ENCODE measurements around the gene SERINC2.

DNA sequence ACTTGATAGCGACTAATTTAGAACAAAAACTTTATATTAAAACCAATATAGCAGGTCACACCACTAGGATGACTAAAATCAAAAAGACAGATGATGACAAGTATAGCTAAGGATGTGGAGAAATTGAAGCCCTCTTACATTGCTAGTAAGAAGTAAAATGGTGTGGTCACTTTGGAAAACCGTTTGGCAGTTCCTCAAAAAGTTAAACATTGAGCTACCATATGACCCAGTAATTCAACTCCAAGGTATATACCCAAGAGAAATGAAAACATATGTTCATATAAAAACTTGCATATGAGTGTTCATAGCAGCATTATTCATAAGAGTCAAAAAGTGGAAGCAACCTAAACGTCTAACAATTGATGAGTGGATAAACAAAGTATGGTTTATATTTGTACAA lies 13.0 kb upstream of the SERINC2 start:
- TF ChIP-seq, protein P1, sequence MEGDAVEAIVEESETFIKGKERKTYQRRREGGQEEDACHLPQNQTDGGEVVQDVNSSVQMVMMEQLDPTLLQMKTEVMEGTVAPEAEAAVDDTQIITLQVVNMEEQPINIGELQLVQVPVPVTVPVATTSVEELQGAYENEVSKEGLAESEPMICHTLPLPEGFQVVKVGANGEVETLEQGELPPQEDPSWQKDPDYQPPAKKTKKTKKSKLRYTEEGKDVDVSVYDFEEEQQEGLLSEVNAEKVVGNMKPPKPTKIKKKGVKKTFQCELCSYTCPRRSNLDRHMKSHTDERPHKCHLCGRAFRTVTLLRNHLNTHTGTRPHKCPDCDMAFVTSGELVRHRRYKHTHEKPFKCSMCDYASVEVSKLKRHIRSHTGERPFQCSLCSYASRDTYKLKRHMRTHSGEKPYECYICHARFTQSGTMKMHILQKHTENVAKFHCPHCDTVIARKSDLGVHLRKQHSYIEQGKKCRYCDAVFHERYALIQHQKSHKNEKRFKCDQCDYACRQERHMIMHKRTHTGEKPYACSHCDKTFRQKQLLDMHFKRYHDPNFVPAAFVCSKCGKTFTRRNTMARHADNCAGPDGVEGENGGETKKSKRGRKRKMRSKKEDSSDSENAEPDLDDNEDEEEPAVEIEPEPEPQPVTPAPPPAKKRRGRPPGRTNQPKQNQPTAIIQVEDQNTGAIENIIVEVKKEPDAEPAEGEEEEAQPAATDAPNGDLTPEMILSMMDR (IDR thresholded peaks at IDR 0.05): no peak
- TF ChIP-seq EZH2 (IDR thresholded peaks at IDR 0.05; ENCODE audit: borderline replicate concordance, insufficient read depth, low read depth, low read length, poor library complexity, severe bottlenecking): no peak
